ENCODE measurements around the gene RAB1B. TPM values are rescaled to one million over a fixed set of nuclear protein-coding genes. Genes with fewer than 3 reads are reported as not detected.

RAB1B gene
- total RNA-seq, 1 donor from 2014 or later: 85.4 TPM

DNA sequence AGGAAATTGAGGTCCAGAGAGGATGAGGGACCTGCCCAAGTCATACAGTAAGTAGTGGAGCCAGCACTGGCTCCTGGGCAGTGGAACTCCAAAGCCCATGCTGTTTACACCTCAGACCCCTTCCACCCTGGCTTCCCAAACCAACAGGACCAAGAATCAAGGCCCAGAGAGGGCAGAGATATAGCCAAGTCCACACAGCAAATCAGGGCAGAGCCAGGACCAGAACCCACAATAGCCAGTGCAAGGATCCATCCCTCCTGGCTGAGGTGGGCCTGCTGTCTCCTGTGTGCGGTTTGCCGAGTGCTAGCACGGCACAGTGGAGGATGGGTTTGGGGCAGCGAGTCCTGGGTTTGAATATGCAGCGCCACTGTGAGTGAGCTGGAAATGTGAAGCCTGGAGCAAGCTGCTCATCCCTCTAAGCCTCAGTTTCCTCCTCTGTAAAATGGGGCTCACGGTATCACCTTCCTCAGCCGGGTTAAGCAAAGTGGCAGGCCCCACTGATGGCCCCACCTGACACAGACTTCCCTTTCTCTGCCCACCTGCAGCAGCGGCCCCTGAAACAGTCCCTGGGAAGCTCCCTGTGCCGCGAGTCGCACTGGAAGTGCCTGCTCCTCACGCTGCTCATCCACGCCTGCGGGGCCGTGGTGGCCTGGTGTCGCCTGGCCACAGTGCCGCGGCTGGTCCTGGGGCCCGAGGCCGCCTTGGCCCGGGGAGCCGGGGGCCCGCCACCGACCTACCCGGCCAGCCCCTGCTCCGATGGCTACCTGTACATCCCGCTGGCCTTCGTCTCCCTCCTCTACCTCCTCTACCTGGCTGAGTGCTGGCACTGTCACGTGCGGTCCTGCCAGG lies 25.6 kb downstream of the RAB1B start:
- H3K36me3 Mint-ChIP-seq (ENCODE audit: unreplicated experiment): no peaks in the 10 kb centered on the region
- peaks cover 24% of the 10 kb centered on the region for H3K9me3 Mint-ChIP-seq (ENCODE audit: unreplicated experiment)
- H3K4me3 Mint-ChIP-seq (ENCODE audit: unreplicated experiment): no peak overlapping the region
- TF ChIP-seq, protein P1, sequence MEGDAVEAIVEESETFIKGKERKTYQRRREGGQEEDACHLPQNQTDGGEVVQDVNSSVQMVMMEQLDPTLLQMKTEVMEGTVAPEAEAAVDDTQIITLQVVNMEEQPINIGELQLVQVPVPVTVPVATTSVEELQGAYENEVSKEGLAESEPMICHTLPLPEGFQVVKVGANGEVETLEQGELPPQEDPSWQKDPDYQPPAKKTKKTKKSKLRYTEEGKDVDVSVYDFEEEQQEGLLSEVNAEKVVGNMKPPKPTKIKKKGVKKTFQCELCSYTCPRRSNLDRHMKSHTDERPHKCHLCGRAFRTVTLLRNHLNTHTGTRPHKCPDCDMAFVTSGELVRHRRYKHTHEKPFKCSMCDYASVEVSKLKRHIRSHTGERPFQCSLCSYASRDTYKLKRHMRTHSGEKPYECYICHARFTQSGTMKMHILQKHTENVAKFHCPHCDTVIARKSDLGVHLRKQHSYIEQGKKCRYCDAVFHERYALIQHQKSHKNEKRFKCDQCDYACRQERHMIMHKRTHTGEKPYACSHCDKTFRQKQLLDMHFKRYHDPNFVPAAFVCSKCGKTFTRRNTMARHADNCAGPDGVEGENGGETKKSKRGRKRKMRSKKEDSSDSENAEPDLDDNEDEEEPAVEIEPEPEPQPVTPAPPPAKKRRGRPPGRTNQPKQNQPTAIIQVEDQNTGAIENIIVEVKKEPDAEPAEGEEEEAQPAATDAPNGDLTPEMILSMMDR (IDR thresholded peaks at IDR 0.05; ENCODE audit: partially characterized antibody, unreplicated experiment): no peak
- no peak overlapping the region for H3K27ac Mint-ChIP-seq (ENCODE audit: unreplicated experiment)
- peaks cover 26% of the 10 kb centered on the region for H3K27me3 Mint-ChIP-seq (ENCODE audit: unreplicated experiment)
- no peak for DNase-seq
- peaks cover 21% of the 10 kb centered on the region for H3K4me1 Mint-ChIP-seq (ENCODE audit: low read depth, unreplicated experiment)

DNA sequence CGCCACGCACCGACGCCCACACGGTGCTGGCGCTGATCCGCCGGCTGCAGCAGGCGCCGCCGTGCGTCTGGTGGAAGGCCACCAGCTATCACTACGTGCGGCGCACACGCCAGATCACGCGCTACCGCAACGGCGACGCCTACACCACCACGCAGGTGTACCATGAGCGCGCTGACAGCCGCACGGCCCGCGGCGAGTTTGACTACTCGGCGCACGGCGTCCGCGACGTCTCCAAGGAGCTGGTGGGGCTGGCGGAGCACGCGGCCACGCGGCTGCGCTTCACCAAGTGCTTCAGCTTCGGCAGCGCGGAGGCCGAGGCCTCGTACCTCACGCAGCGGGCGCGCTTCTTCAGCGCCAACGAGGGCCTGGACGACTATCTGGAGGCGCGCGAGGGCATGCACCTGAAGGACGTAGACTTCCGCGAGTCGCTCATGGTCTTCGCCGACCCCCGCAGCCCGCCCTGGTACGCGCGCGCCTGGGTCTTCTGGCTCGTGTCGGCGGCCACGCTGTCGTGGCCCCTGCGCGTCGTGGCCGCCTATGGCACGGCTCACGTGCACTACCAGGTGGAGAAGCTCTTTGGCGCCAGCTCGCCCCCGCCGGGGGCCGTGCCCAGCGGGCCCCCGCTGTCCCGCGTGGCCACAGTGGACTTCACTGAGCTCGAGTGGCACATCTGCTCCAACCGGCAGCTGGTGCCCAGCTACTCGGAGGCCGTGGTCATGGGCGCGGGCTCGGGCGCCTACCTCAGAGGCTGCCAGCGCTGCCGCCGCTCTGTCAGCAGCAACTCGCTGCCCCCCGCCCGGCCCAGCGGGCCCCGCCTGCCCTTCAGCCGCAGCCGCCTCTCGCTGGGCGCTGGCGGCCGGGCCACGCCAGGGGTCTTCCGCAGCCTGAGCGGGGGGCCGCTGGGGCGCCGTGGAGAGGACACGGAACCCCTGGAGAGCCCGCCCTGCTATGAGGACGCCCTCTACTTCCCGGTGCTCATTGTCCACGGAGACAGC lies 26.5 kb downstream of the RAB1B start:
- Mint-ChIP-seq H3K4me1 (ENCODE audit: low read depth, unreplicated experiment) (peaks cover 19% of the 10 kb centered on the region), H3K27ac (ENCODE audit: unreplicated experiment) (no peak overlapping the region), H3K27me3 (ENCODE audit: unreplicated experiment) (peaks cover 22% of the 10 kb centered on the region), H3K4me3 (ENCODE audit: unreplicated experiment) (no peak overlapping the region), H3K9me3 (ENCODE audit: unreplicated experiment) (peaks cover 21% of the 10 kb centered on the region), H3K36me3 (ENCODE audit: unreplicated experiment) (no peaks in the 10 kb centered on the region)
- DNase-seq: no peak
- TF ChIP-seq, protein P1 (IDR thresholded peaks at IDR 0.05; ENCODE audit: partially characterized antibody, unreplicated experiment): no peak

DNA sequence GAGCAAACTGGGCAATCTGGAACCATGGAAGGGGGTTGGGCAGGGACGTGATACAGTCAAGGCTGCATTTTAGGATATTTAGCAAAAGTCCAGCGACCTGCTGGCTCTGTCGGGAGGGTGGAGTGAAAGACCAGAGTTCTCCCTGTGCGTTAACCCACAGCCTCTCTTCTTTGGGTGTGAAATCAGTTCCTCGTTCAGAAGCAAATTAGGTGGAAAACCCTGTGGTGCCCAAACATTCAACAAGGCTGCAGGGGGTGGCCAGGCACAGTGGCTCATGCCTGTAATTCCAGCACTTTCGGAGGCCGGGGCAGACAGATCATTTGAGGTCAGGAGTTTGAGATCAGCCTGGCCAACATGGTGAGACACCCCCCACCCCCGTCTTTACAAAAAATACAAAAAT lies 29.2 kb downstream of the RAB1B start:
- TF ChIP-seq, protein P1 (IDR thresholded peaks at IDR 0.05; ENCODE audit: partially characterized antibody, unreplicated experiment): no peak
- H3K9me3 Mint-ChIP-seq (ENCODE audit: unreplicated experiment): peaks cover 10% of the 10 kb centered on the region
- H3K36me3 Mint-ChIP-seq (ENCODE audit: unreplicated experiment): no peaks in the 10 kb centered on the region
- H3K4me3 Mint-ChIP-seq (ENCODE audit: unreplicated experiment): no peak overlapping the region
- DNase-seq: no peak
- peaks cover 8% of the 10 kb centered on the region for H3K4me1 Mint-ChIP-seq (ENCODE audit: low read depth, unreplicated experiment)
- no peak overlapping the region for H3K27ac Mint-ChIP-seq (ENCODE audit: unreplicated experiment)
- peaks cover 7% of the 10 kb centered on the region for H3K27me3 Mint-ChIP-seq (ENCODE audit: unreplicated experiment)

DNA sequence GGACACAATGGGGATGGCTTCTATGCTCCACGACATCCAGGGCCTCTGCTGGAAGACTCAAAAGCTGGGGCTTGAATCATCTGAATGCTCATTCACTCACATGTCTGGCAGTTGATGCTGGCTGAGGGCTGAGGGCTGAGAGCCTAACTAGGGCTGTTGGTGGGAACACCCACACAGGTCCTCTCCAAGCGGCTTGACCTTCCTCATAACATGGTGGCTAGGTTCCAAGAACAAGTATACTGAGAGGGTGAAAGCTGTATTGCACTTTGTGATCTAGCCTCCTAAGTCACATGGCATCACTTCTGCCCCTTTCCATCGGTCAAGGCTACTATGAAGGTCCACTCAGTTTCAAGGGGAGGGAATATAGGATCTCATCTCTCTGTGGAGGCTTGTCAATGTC lies 30.7 kb downstream of the RAB1B start:
- Mint-ChIP-seq H3K27me3 (ENCODE audit: unreplicated experiment) (peaks cover 5% of the 10 kb centered on the region), H3K4me3 (ENCODE audit: unreplicated experiment) (no peak overlapping the region), H3K27ac (ENCODE audit: unreplicated experiment) (no peak overlapping the region), H3K36me3 (ENCODE audit: unreplicated experiment) (no peaks in the 10 kb centered on the region), H3K4me1 (ENCODE audit: low read depth, unreplicated experiment) (no peaks in the 10 kb centered on the region), H3K9me3 (ENCODE audit: unreplicated experiment) (peaks cover 3% of the 10 kb centered on the region)
- DNase-seq: no peak
- TF ChIP-seq, protein P1 (IDR thresholded peaks at IDR 0.05; ENCODE audit: partially characterized antibody, unreplicated experiment): no peak
